ENCODE results near the gene FGGY. TPM values are rescaled to one million over a fixed set of nuclear protein-coding genes. Genes with fewer than 3 reads are reported as not detected.

The FGGY gene
- total and polyA plus RNA-seq, 4 donors: 9.0 to 44.4 (median 21.1) TPM

GRCh38 chr1:59686574-59686973 lies 389.7 kb downstream of the FGGY start:
- Histone ChIP-seq H3K36me3 (ENCODE audit: control insufficient read depth, insufficient read depth, low read length) (no peaks in the 10 kb centered on the region), H3K4me1 (ENCODE audit: control insufficient read depth, insufficient read depth, low read length) (no peaks in the 10 kb centered on the region), H3K27ac (ENCODE audit: low read depth, low read length) (no peak overlapping the region), H3K9me3 (ENCODE audit: control insufficient read depth, insufficient read depth, low read length) (no peaks in the 10 kb centered on the region), H3K27me3 (ENCODE audit: control insufficient read depth, insufficient read depth, low read length) (no peaks in the 10 kb centered on the region), H3K4me3 (ENCODE audit: low read depth, low read length) (no peak overlapping the region)
- no peak for DNase-seq (ENCODE audit: low read depth in 4 of 6, low spot score in 6 of 6)
- no CpG with 5 or more reads among the region's 2 CpGs for WGBS (ENCODE audit: insufficient coverage)

DNA sequence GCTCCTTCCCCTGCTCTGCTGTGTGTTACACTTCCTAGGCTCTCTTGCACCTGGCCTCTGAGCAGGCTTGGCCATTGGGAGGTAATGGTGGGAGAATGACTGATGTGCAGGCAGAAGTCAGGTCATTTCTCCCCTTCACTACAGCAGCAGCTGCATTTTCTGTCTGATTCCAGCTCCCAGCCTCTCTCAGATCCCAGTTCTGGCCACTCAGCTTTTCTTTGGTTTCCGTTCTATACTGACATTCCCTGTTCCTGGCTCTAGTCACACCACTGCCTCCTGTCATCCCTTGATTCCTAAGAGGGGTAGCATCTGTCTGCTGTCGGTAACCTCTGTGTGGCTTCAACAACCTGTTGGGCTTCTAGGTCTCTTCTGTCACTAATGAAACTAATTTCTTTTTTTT lies 390.2 kb downstream of the FGGY start:
- Histone ChIP-seq H3K9me3 (ENCODE audit: control insufficient read depth, insufficient read depth, low read length) (no peaks in the 10 kb centered on the region), H3K4me3 (ENCODE audit: low read depth, low read length) (no peak overlapping the region), H3K27ac (ENCODE audit: low read depth, low read length) (no peak overlapping the region), H3K27me3 (ENCODE audit: control insufficient read depth, insufficient read depth, low read length) (no peaks in the 10 kb centered on the region), H3K36me3 (ENCODE audit: control insufficient read depth, insufficient read depth, low read length) (no peaks in the 10 kb centered on the region), H3K4me1 (ENCODE audit: control insufficient read depth, insufficient read depth, low read length) (no peaks in the 10 kb centered on the region)
- DNase-seq (ENCODE audit: low read depth in 4 of 6, low spot score in 6 of 6): no peak
- 83% methylated on average over 2 of the region's 2 CpGs for WGBS (ENCODE audit: insufficient coverage)

DNA sequence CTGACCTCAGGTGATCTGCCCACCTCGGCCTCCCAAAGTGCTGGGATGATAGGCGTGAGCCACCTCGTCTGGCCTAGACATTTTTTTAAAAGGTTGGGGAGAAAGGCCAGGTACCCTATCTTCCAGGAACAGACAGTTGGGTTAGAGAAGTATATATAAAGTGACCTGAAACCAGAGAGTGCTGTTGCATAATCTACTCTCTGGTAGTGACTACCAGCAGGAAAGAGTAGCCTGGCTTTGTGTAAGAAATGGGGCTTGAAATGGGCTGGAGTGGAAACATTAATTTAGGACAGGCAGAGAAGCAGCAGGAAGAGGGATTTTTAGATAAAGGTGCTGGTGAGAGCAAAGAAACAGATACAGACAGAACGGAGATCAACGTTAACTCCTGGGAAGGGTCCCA lies 392.1 kb downstream of the FGGY start:
- no peaks in the 10 kb centered on the region for H3K9me3 ChIP-seq (ENCODE audit: control insufficient read depth, insufficient read depth, low read length)
- DNase-seq (ENCODE audit: low read depth in 4 of 6, low spot score in 6 of 6): no peak
- H3K36me3 ChIP-seq (ENCODE audit: control insufficient read depth, insufficient read depth, low read length): no peaks in the 10 kb centered on the region
- H3K4me1 ChIP-seq (ENCODE audit: control insufficient read depth, insufficient read depth, low read length): no peaks in the 10 kb centered on the region
- H3K27me3 ChIP-seq (ENCODE audit: control insufficient read depth, insufficient read depth, low read length): no peaks in the 10 kb centered on the region
- H3K27ac ChIP-seq (ENCODE audit: low read depth, low read length): no peak overlapping the region
- WGBS (ENCODE audit: insufficient coverage): 96% methylated on average over 5 of the region's 5 CpGs
- no peak overlapping the region for H3K4me3 ChIP-seq (ENCODE audit: low read depth, low read length)

DNA sequence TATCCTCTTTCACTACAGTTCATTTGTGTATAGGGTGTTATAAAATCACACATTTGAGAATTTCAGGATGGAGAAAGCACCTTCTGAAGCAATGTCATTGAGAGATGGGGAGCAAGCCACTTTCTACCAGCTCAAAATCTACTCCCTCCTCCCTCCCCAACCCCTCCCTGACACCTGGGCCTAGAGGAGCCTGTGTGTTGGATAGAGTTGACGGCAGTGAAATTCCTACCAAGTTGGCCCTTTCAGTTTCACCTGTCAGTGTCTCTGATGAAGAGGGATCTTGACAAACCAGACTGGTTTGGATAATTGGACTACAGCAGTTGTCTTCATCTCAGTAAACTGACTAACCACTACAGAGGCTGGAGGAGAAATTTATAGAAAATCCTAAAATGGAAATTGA lies 392.8 kb downstream of the FGGY start:
- Histone ChIP-seq H3K4me3 (ENCODE audit: low read depth, low read length) (no peak overlapping the region), H3K27ac (ENCODE audit: low read depth, low read length) (no peak overlapping the region)
- WGBS (ENCODE audit: insufficient coverage): no CpG with 5 or more reads among the region's 1 CpG

GRCh38 chr1:59690171-59690930 lies 393.5 kb downstream of the FGGY start:
- Histone ChIP-seq H3K4me3 (ENCODE audit: low read depth, low read length) (no peak overlapping the region), H3K4me1 (ENCODE audit: control insufficient read depth, insufficient read depth, low read length) (no peaks in the 10 kb centered on the region), H3K27me3 (ENCODE audit: control insufficient read depth, insufficient read depth, low read length) (no peaks in the 10 kb centered on the region), H3K9me3 (ENCODE audit: control insufficient read depth, insufficient read depth, low read length) (no peaks in the 10 kb centered on the region), H3K36me3 (ENCODE audit: control insufficient read depth, insufficient read depth, low read length) (no peaks in the 10 kb centered on the region), H3K27ac (ENCODE audit: low read depth, low read length) (no peak overlapping the region)
- 100% methylated on average over 4 of the region's 7 CpGs for WGBS (ENCODE audit: insufficient coverage)
- DNase-seq (ENCODE audit: low read depth in 4 of 6, low spot score in 6 of 6): no peak

More for the DNA sequence above, 392.8 kb downstream of the FGGY start:
- H3K36me3 ChIP-seq (ENCODE audit: control insufficient read depth, insufficient read depth, low read length): no peaks in the 10 kb centered on the region
- no peaks in the 10 kb centered on the region for H3K9me3 ChIP-seq (ENCODE audit: control insufficient read depth, insufficient read depth, low read length)
- no peaks in the 10 kb centered on the region for H3K4me1 ChIP-seq (ENCODE audit: control insufficient read depth, insufficient read depth, low read length)
- no peaks in the 10 kb centered on the region for H3K27me3 ChIP-seq (ENCODE audit: control insufficient read depth, insufficient read depth, low read length)
- peak in 1 of 6 donors; percentile 32 for DNase-seq (ENCODE audit: low read depth in 4 of 6, low spot score in 6 of 6)

DNA sequence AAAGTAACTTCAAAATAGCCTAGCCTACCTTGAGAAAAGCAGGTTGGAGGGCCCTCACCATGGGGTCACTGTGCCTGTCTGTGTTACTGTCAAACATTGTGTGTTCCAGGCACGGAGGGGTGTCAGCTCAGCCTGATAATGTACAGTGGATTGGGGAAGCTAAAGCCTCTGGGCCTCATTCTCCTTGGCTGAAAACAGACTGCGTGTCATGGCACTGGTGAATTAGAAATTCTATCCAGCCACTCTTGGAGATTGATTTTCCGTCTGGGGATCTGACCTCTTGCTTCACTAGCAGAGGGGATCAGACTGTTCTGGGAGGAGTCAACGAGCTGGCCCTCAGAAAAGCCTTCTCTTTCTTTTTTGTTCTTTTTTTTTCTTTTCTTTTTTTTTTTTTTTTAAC lies 394.4 kb downstream of the FGGY start:
- no peaks in the 10 kb centered on the region for H3K4me1 ChIP-seq (ENCODE audit: control insufficient read depth, insufficient read depth, low read length)
- H3K36me3 ChIP-seq (ENCODE audit: control insufficient read depth, insufficient read depth, low read length): no peaks in the 10 kb centered on the region
- H3K27me3 ChIP-seq (ENCODE audit: control insufficient read depth, insufficient read depth, low read length): no peaks in the 10 kb centered on the region
- H3K27ac ChIP-seq (ENCODE audit: low read depth, low read length): peak overlapping the region; percentile 59
- peak in 2 of 6 donors; percentile 50 to 72 for DNase-seq (ENCODE audit: low read depth in 4 of 6, low spot score in 6 of 6)
- H3K4me3 ChIP-seq (ENCODE audit: low read depth, low read length): no peak overlapping the region
- 44% methylated on average over 3 of the region's 4 CpGs for WGBS (ENCODE audit: insufficient coverage)
- no peaks in the 10 kb centered on the region for H3K9me3 ChIP-seq (ENCODE audit: control insufficient read depth, insufficient read depth, low read length)

DNA sequence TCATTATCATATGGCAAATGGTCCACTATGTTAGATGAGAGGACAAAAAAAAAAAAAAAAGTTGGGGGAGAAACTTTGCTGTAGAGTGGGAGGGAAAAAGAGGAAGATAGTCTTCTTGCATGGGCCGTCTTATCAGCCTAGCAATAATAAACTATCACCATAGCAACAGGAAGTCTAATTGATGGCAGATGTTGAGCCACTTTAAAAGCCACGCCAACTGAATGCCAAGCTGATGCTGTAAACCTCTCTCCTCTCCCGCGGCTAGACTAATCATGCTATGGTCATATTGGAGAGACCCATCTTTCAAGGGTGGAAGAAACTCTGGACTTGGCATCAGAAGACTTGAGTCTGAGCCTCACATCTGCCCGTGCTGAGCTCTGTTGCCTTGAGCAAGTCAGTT lies 395.7 kb downstream of the FGGY start:
- DNase-seq (ENCODE audit: low read depth in 4 of 6, low spot score in 6 of 6): peak in 1 of 6 donors; percentile 71
- Histone ChIP-seq H3K27ac (ENCODE audit: low read depth, low read length) (no peak overlapping the region), H3K4me1 (ENCODE audit: control insufficient read depth, insufficient read depth, low read length) (no peaks in the 10 kb centered on the region), H3K4me3 (ENCODE audit: low read depth, low read length) (no peak overlapping the region), H3K36me3 (ENCODE audit: control insufficient read depth, insufficient read depth, low read length) (no peaks in the 10 kb centered on the region), H3K9me3 (ENCODE audit: control insufficient read depth, insufficient read depth, low read length) (no peaks in the 10 kb centered on the region), H3K27me3 (ENCODE audit: control insufficient read depth, insufficient read depth, low read length) (no peaks in the 10 kb centered on the region)
- WGBS (ENCODE audit: insufficient coverage): 71% methylated on average over 1 of the region's 5 CpGs

DNA sequence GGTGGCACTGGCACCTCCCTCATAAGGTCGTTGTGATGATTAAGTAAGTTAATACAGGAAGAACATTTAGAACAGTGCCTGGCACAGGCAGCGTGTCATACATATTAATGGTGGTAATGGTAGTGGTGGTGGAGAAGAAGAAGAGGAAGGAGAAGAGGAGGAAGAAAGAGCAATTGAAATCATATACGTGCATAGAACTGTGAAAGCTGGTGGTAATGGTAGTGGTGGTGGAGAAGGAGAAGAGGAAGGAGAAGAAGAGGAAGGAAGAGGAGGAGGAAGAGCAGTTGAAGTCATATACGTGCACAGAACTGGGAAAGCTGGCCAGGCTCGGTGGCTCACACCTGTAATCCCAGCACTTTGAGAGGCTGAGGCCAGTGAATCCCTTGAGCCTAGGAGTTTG lies 396.5 kb downstream of the FGGY start:
- H3K36me3 ChIP-seq (ENCODE audit: control insufficient read depth, insufficient read depth, low read length): no peaks in the 10 kb centered on the region
- 75% methylated on average over 3 of the region's 5 CpGs for WGBS (ENCODE audit: insufficient coverage)
- no peak overlapping the region for H3K27ac ChIP-seq (ENCODE audit: low read depth, low read length)
- H3K4me3 ChIP-seq (ENCODE audit: low read depth, low read length): no peak overlapping the region
- H3K4me1 ChIP-seq (ENCODE audit: control insufficient read depth, insufficient read depth, low read length): no peaks in the 10 kb centered on the region
- no peaks in the 10 kb centered on the region for H3K9me3 ChIP-seq (ENCODE audit: control insufficient read depth, insufficient read depth, low read length)
- no peak for DNase-seq (ENCODE audit: low read depth in 4 of 6, low spot score in 6 of 6)
- no peaks in the 10 kb centered on the region for H3K27me3 ChIP-seq (ENCODE audit: control insufficient read depth, insufficient read depth, low read length)

GRCh38 chr1:59695252-59695651 lies 398.4 kb downstream of the FGGY start:
- Histone ChIP-seq H3K27me3 (ENCODE audit: control insufficient read depth, insufficient read depth, low read length) (no peaks in the 10 kb centered on the region), H3K9me3 (ENCODE audit: control insufficient read depth, insufficient read depth, low read length) (no peaks in the 10 kb centered on the region), H3K36me3 (ENCODE audit: control insufficient read depth, insufficient read depth, low read length) (no peaks in the 10 kb centered on the region), H3K4me1 (ENCODE audit: control insufficient read depth, insufficient read depth, low read length) (no peaks in the 10 kb centered on the region), H3K4me3 (ENCODE audit: low read depth, low read length) (no peak overlapping the region), H3K27ac (ENCODE audit: low read depth, low read length) (no peak overlapping the region)
- DNase-seq (ENCODE audit: low read depth in 4 of 6, low spot score in 6 of 6): no peak
- 95% methylated on average over 2 of the region's 5 CpGs for WGBS (ENCODE audit: insufficient coverage)

DNA sequence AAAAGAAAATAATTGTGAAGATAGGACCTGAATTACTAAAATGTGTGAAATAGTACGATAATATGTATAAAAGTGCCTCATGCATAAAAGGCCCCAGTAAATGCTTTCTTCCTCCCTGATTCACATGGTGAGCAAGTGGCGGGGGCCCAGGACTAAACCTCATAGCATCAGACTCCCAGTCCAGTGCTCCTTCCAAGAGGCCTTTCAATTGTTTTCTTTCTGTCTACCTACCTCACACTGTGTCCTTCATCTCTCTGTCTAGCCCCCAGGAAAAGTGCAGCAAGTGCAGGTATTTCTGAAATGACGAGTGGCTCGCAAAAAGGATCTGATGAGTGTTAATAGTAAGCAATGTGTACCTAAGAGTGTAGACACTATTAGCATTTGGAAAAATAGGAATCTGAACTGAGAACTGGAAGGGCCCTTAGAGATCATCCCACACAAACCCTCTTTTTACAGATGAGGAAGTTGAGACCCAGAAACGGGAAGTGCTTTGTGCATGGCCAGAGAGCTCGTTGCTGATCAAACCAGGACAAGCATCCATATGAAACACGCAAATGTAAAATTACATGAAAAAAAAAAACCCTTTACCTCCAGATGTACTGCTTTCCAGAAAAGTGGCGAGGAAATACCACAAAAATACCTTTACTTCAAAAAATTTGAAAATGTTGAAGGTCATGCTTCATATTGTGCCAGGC lies 399.7 kb downstream of the FGGY start:
- no peak for DNase-seq (ENCODE audit: low read depth in 4 of 6, low spot score in 6 of 6)
- Histone ChIP-seq H3K4me1 (ENCODE audit: control insufficient read depth, insufficient read depth, low read length) (no peaks in the 10 kb centered on the region), H3K27ac (ENCODE audit: low read depth, low read length) (no peak overlapping the region), H3K4me3 (ENCODE audit: low read depth, low read length) (no peak overlapping the region), H3K36me3 (ENCODE audit: control insufficient read depth, insufficient read depth, low read length) (no peaks in the 10 kb centered on the region), H3K9me3 (ENCODE audit: control insufficient read depth, insufficient read depth, low read length) (no peaks in the 10 kb centered on the region), H3K27me3 (ENCODE audit: control insufficient read depth, insufficient read depth, low read length) (no peaks in the 10 kb centered on the region)
- WGBS (ENCODE audit: insufficient coverage): 97% methylated on average over 6 of the region's 8 CpGs

All from spinal cord (tissue), 10 donors.